HCT116 (cell line): ENCODE results near the gene ZNF823. TPM values are rescaled to one million over a fixed set of nuclear protein-coding genes. Genes with fewer than 3 reads are reported as not detected.

ENCODE experiments used
- ATAC-seq: fragments of 200-7000 bp; cut with Tn5 transposase; 2 replicates; pipeline ENCODE4 v1.9.1; 2020; ENCODE audit warnings: mild to moderate bottlenecking, moderate library complexity
- BruUV-seq: library from RNA; stranded (reverse); fragments of 400-500 nt; replicated peaks from 2 replicates; lab custom pipeline; 2021; lab: Mats Ljungman, UMichigan
- CTCF ChIA-PET: fragments of 300-600 bp; sonication (Branson Sonifier 250); formaldehyde crosslinking; loops from one replicate; lab custom pipeline; 2021; ENCODE audit warnings: antibody characterized with exemption; lab: Charles Lee
- POLR2A ChIA-PET: fragments of 300-600, 350-600 bp; sonication (Branson Sonifier 250); formaldehyde crosslinking; loops from one replicate; lab custom pipeline; 2021; ENCODE audit warnings: antibody characterized with exemption; lab: Charles Lee
- RAD21 ChIA-PET, 2 experiments: fragments of 300-600 bp; sonication (Branson Sonifier 250); formaldehyde crosslinking; loops; one replicate each; lab custom pipeline; 2023; ENCODE audit warnings: low total read pairs in 2 of 2; ENCODE audit not compliant: uncharacterized antibody in 2 of 2, unreplicated experiment in 2 of 2, low non-redundant PET in 1 of 2; lab: Charles Lee
- DNase-seq: peaks from one replicate; pipeline ENCODE4 v3.0.0-alpha.2; 2010; ENCODE audit warnings: low read depth, low spot score
- H2AFZ ChIP-seq: fragments of 200-600 bp; shearing (Covaris generic), sonication (generic); 2 replicates; pipeline ENCODE4 v1.6.1; 2017; ENCODE audit warnings: low read depth, mixed run types, mixed read lengths, antibody characterized with exemption, low read length; ENCODE audit not compliant: poor library complexity, severe bottlenecking
- H3K27ac ChIP-seq: 2 replicates; pipeline ENCODE4 v1.5.1; 2012; ENCODE audit warnings: low read depth, low read length
- H3K27me3 ChIP-seq: fragments of 200-600 bp; sonication (generic); 2 replicates; pipeline ENCODE4 v1.6.1; 2016; ENCODE audit warnings: mixed run types, low read length, mixed read lengths; ENCODE audit not compliant: insufficient read depth
- H3K36me3 ChIP-seq, 2 experiments: fragments of 200-500 bp in 1 of 2; fragments of 200-600 bp in 1 of 2; sonication (Bioruptor generic) in 1 of 2; sonication (generic) in 1 of 2; 2 replicates each; pipeline versions ENCODE4 v1.5.1 to v1.6.1; 2014 to 2016; ENCODE audit warnings: low read length in 2 of 2, inconsistent platforms in 1 of 2, mixed read lengths in 1 of 2, mixed run types in 1 of 2; ENCODE audit not compliant: insufficient read depth in 2 of 2, control insufficient read depth in 1 of 2
- H3K4me1 ChIP-seq, 2 experiments: fragments of 200-600 bp in 1 of 2; sonication (generic) in 1 of 2; 2 replicates each; pipeline versions ENCODE4 v1.5.1 to v1.6.1; 2012 to 2017; ENCODE audit warnings: low read length in 2 of 2, inconsistent platforms in 1 of 2, mild to moderate bottlenecking in 1 of 2, mixed read lengths in 1 of 2, mixed run types in 1 of 2, moderate library complexity in 1 of 2; ENCODE audit not compliant: insufficient read depth in 2 of 2, control insufficient read depth in 1 of 2
- H3K4me2 ChIP-seq: fragments of 200-600 bp; sonication (generic); 2 replicates; pipeline ENCODE4 v1.6.1; 2017; ENCODE audit warnings: mixed run types, low read length, mixed read lengths
- H3K4me3 ChIP-seq, 2 experiments: fragments of 200-600 bp in 1 of 2; sonication (generic) in 1 of 2; replicated peaks in 1 of 2; 2 replicates each; pipeline ENCODE4 v1.5.1; 2011 to 2016; ENCODE audit warnings: low read length in 2 of 2, control low read depth in 1 of 2, low read depth in 1 of 2, mild to moderate bottlenecking in 1 of 2, mixed read lengths in 1 of 2, mixed run types in 1 of 2
- H3K79me2 ChIP-seq: fragments of 200-600 bp; sonication (generic); 2 replicates; pipeline ENCODE4 v1.6.1; 2017; ENCODE audit warnings: mild to moderate bottlenecking, mixed run types, low read length, moderate library complexity, mixed read lengths; ENCODE audit not compliant: insufficient read depth
- H3K9ac ChIP-seq: fragments of 200-600 bp; sonication (generic); 2 replicates; pipeline ENCODE4 v1.6.1; 2016; ENCODE audit warnings: low read length, mixed read lengths
- H3K9me2 ChIP-seq: fragments of 200-600 bp; sonication (generic), shearing (Covaris generic); 2 replicates; pipeline ENCODE4 v1.6.1; 2017; ENCODE audit warnings: mixed run types, mild to moderate bottlenecking, moderate library complexity; ENCODE audit not compliant: insufficient read depth
- H3K9me3 ChIP-seq, 2 experiments: fragments of 200-500 bp in 1 of 2; fragments of 200-600 bp in 1 of 2; sonication (Bioruptor generic) in 1 of 2; sonication (generic) in 1 of 2; 2 replicates each; pipeline ENCODE4 v1.6.1; 2014 to 2017; ENCODE audit warnings: low read length in 2 of 2, mixed read lengths in 2 of 2, inconsistent platforms in 1 of 2, low read depth in 1 of 2, mild to moderate bottlenecking in 1 of 2, mixed run types in 1 of 2, moderate library complexity in 1 of 2; ENCODE audit not compliant: control insufficient read depth in 1 of 2, insufficient read depth in 1 of 2
- H4K20me1 ChIP-seq: fragments of 200-600 bp; sonication (generic), shearing (Covaris generic); 2 replicates; pipeline ENCODE4 v1.6.1; 2017; ENCODE audit warnings: mixed run types, mild to moderate bottlenecking, moderate library complexity; ENCODE audit not compliant: insufficient read depth
- CBX3 ChIP-seq: IDR thresholded peaks from 2 replicates; pipeline ENCODE4 v1.6.1; 2012; ENCODE audit warnings: low read depth
- CEBPB ChIP-seq: IDR thresholded peaks from 2 replicates; pipeline ENCODE4 v1.6.1; 2012; ENCODE audit warnings: low read depth
- EGR1 ChIP-seq: IDR thresholded peaks from 2 replicates; pipeline ENCODE4 v1.6.1; 2012; ENCODE audit warnings: low read depth
- ELF1 ChIP-seq: IDR thresholded peaks from 2 replicates; pipeline ENCODE4 v1.6.1; 2012; ENCODE audit warnings: low read depth, borderline replicate concordance
- EZH2 ChIP-seq: fragments of 200-600 bp; sonication (generic); IDR thresholded peaks from 2 replicates; pipeline ENCODE4 v1.6.1; 2017; ENCODE audit warnings: antibody characterized with exemption, mixed run types
- EZH2phosphoT487 ChIP-seq: fragments of 200-600 bp; IDR thresholded peaks from 2 replicates; pipeline ENCODE4 v1.6.1; 2018; ENCODE audit warnings: antibody characterized with exemption, borderline replicate concordance
- FOSL1 ChIP-seq: IDR thresholded peaks from 2 replicates; pipeline ENCODE4 v1.6.1; 2012; ENCODE audit warnings: low read depth
- JUND ChIP-seq: IDR thresholded peaks from 2 replicates; pipeline ENCODE4 v1.6.1; 2012
- POLR2A ChIP-seq: IDR thresholded peaks from 2 replicates; pipeline ENCODE4 v1.7.0; 2011; ENCODE audit warnings: borderline replicate concordance; ENCODE audit not compliant: insufficient read depth, insufficient read length; ENCODE audit errors: extremely low read depth
- SRF ChIP-seq: IDR thresholded peaks from 2 replicates; pipeline ENCODE4 v1.6.1; 2012; ENCODE audit warnings: low read depth
- TCF7L2 ChIP-seq: IDR thresholded peaks from 2 replicates; pipeline ENCODE4 v1.7.0; 2011; ENCODE audit warnings: borderline replicate concordance, inconsistent platforms; ENCODE audit not compliant: insufficient read depth, insufficient read length; ENCODE audit errors: extremely low read depth
- YY1 ChIP-seq: IDR thresholded peaks from 2 replicates; pipeline ENCODE4 v1.6.1; 2011; ENCODE audit warnings: low read length, low read depth, moderate library complexity, mild to moderate bottlenecking; ENCODE audit not compliant: insufficient replicate concordance; ENCODE audit errors: extremely low read depth
- ZFX ChIP-seq: fragments of 450-650 bp; IDR thresholded peaks from 2 replicates; pipeline ENCODE4 v1.6.1; 2017
- ZNF274 ChIP-seq: fragments of 200-500 bp; sonication (Bioruptor generic); IDR thresholded peaks from 2 replicates; pipeline ENCODE4 v1.6.1; 2014; ENCODE audit warnings: mild to moderate bottlenecking, low read depth, low read length, inconsistent platforms
- intact Hi-C: fragments of 100-400 bp; cut with micrococcal nuclease; formaldehyde crosslinking; loops from 2 replicates; pipeline ENCODE4 v1.10.0; 2022
- total RNA-seq: library from RNA; stranded (reverse); gene quantifications from one replicate; pipeline ENCODE4 v1.2.1, GENCODE V29; 2021; ENCODE audit not compliant: unreplicated experiment
- TF ChIP-seq, protein P1 (sequence below): IDR thresholded peaks from 2 replicates; pipeline ENCODE4 v1.6.1; 2012; ENCODE audit warnings: low read depth
- TF ChIP-seq, protein P2 (sequence below), 3 experiments: fragments of 200-600 bp in 1 of 3; sonication (generic) in 1 of 3; IDR thresholded peaks in 2 of 3; conservative IDR thresholded peaks in 1 of 3; 2 replicates each; pipeline ENCODE4 v1.5.1; 2012 to 2017; ENCODE audit warnings: low read depth in 2 of 3, low read length in 2 of 3, antibody characterized with exemption in 1 of 3, borderline replicate concordance in 1 of 3, control low read depth in 1 of 3, mild to moderate bottlenecking in 1 of 3, mixed read lengths in 1 of 3, mixed run types in 1 of 3, moderate library complexity in 1 of 3; ENCODE audit not compliant: insufficient read depth in 1 of 3
- TF ChIP-seq, protein P3 (sequence below): IDR thresholded peaks from 2 replicates; pipeline ENCODE4 v1.6.1; 2012

Gene ZNF823
- total RNA-seq, 1 experiment from 2014 or later: 4.7 TPM

DNA sequence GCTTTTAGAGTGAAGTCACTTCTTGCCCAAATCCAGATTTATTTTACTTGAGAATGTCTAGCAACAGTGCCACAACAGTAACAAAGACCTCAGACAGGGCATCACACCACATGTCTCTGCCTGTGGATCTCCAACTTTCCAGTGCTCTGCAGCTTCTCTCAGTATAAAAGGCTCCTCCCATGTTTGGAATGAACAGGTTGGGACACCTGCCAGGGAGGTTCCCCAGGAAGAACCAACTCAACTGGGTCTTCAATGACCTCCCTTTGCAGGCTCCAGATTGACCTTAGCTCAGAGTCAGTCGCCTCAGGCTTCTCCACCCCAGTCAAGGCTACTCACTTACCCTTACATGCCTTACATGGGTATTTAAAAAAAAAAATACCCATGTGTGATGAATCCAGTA lies 3.4 kb downstream of the ZNF823 start:
- DNase-seq: no peak
- no peak overlapping the region for H3K4me2 ChIP-seq

More for the DNA sequence above, 3.4 kb downstream of the ZNF823 start:
- Histone ChIP-seq H4K20me1 (no peaks in the 10 kb centered on the region), H3K79me2 (peaks cover 50% of the 10 kb centered on the region), H3K9me2 (no peaks in the 10 kb centered on the region), H3K9me3 (peaks cover 0 to 3% of the 10 kb centered on the region in 2 experiments; a peak in 1 of 4 replicates), H3K4me3 (no peak overlapping the region), H3K9ac (no peak overlapping the region), H3K27ac (no peak overlapping the region), H2AFZ (no peak overlapping the region), H3K4me1 (peaks cover 16 to 41% of the 10 kb centered on the region in 2 experiments), H3K27me3 (no peaks in the 10 kb centered on the region), H3K36me3 (peaks cover 0 to under 1% of the 10 kb centered on the region in 2 experiments; a peak in 1 of 4 replicates)
- CTCF ChIA-PET: interaction anchor here (1.0 kb wide), 1 partner anchor 35 kb away, joined by 5 read pairs; no protein-coding TSS in a partner anchor
- BruUV-seq: no TSS peak
- TF ChIP-seq CEBPB (no peak), JUND (no peak), FOSL1 (no peak), CBX3 (no peak), ZNF274 (no peak), TCF7L2 (no peak), SRF (no peak), ZFX (no peak), ELF1 (no peak), EGR1 (no peak), YY1 (no peak), POLR2A (no peak), EZH2 (no peak), EZH2phosphoT487 (no peak)
- TF ChIP-seq, protein P1, sequence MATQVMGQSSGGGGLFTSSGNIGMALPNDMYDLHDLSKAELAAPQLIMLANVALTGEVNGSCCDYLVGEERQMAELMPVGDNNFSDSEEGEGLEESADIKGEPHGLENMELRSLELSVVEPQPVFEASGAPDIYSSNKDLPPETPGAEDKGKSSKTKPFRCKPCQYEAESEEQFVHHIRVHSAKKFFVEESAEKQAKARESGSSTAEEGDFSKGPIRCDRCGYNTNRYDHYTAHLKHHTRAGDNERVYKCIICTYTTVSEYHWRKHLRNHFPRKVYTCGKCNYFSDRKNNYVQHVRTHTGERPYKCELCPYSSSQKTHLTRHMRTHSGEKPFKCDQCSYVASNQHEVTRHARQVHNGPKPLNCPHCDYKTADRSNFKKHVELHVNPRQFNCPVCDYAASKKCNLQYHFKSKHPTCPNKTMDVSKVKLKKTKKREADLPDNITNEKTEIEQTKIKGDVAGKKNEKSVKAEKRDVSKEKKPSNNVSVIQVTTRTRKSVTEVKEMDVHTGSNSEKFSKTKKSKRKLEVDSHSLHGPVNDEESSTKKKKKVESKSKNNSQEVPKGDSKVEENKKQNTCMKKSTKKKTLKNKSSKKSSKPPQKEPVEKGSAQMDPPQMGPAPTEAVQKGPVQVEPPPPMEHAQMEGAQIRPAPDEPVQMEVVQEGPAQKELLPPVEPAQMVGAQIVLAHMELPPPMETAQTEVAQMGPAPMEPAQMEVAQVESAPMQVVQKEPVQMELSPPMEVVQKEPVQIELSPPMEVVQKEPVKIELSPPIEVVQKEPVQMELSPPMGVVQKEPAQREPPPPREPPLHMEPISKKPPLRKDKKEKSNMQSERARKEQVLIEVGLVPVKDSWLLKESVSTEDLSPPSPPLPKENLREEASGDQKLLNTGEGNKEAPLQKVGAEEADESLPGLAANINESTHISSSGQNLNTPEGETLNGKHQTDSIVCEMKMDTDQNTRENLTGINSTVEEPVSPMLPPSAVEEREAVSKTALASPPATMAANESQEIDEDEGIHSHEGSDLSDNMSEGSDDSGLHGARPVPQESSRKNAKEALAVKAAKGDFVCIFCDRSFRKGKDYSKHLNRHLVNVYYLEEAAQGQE: no peak
- TF ChIP-seq, protein P2, sequence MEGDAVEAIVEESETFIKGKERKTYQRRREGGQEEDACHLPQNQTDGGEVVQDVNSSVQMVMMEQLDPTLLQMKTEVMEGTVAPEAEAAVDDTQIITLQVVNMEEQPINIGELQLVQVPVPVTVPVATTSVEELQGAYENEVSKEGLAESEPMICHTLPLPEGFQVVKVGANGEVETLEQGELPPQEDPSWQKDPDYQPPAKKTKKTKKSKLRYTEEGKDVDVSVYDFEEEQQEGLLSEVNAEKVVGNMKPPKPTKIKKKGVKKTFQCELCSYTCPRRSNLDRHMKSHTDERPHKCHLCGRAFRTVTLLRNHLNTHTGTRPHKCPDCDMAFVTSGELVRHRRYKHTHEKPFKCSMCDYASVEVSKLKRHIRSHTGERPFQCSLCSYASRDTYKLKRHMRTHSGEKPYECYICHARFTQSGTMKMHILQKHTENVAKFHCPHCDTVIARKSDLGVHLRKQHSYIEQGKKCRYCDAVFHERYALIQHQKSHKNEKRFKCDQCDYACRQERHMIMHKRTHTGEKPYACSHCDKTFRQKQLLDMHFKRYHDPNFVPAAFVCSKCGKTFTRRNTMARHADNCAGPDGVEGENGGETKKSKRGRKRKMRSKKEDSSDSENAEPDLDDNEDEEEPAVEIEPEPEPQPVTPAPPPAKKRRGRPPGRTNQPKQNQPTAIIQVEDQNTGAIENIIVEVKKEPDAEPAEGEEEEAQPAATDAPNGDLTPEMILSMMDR (IDR thresholded peaks at IDR 0.05 in 2 of 3, conservative IDR thresholded peaks at IDR 0.05 in 1 of 3; ENCODE audit: borderline replicate concordance in 1 of 3, insufficient read depth in 1 of 3, low read depth in 2 of 3, low read length in 2 of 3): no peak
- TF ChIP-seq, protein P3, sequence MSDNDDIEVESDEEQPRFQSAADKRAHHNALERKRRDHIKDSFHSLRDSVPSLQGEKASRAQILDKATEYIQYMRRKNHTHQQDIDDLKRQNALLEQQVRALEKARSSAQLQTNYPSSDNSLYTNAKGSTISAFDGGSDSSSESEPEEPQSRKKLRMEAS: no peak
- ATAC-seq: no peak
- RAD21 ChIA-PET: no interaction called here
- intact Hi-C loops: loop anchor here (5.0 kb wide), 1 partner anchor 43 kb away; no protein-coding TSS in a partner anchor
- POLR2A ChIA-PET: interaction anchor here (1.0 kb wide), 1 partner anchor 35 kb away, joined by 3 read pairs; no protein-coding TSS in a partner anchor
